HFF-Myc (cell line): ENCODE data around the gene ABHD17C.

Experiments
- DNase-seq: peaks from one replicate; pipeline ENCODE4 v3.0.0-alpha.2; 2011; ENCODE audit warnings: low read depth; ENCODE audit errors: extremely low read depth
- H3K4me3 ChIP-seq: replicated peaks from 2 replicates; pipeline ENCODE4 v1.5.1; 2011; ENCODE audit warnings: low read depth, mild to moderate bottlenecking, control low read depth, low read length
- TF ChIP-seq, protein P1 (sequence below): IDR thresholded peaks from 2 replicates; pipeline ENCODE4 v1.5.1; 2012; ENCODE audit warnings: mild to moderate bottlenecking, low read depth, low read length, control low read depth; ENCODE audit errors: missing control alignments

Gene ABHD17C

DNA sequence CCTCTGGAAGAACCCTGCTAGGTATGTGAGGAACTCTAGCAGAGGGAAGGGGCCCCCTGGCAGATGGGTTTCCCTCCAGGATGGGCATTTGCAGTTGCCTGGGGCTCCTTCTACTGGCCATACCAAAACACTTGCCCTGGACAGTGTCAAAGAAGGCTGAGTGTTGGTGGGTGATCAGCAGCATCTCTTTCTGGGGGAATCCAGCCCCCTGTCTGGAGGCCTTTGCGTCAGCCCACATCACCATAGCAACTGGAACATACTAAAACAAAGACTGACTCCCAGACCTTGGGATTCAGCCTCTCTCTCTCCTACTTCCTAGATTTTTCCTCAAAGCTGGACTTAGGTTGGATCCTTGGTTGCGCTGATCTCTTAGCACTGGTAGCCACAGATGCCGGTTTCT, 92.2 kb downstream of the ABHD17C start:
- DNase-seq = no peak

DNA sequence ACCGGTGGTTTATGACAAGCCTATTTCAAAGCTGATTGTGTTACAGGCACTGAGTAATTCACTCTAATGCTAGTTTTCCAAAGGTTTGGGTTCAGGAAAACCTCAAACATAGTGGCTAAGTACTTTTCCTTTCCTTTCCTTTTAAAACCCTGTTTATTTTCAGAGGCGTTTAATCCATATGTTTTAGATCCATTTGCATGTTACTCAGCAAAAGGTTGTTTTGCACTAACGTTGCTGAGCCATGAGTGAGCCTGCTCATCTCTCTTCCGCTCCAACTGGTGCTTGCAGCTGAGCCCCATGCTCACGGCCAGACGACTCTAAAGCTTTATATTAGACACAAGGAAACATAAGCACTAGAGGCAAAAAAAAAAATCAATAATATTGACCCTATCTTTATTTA, 93.4 kb downstream of the ABHD17C start:
- peak; percentile 66 for DNase-seq
- H3K4me3 ChIP-seq = no peak overlapping the region
- TF ChIP-seq, protein P1, sequence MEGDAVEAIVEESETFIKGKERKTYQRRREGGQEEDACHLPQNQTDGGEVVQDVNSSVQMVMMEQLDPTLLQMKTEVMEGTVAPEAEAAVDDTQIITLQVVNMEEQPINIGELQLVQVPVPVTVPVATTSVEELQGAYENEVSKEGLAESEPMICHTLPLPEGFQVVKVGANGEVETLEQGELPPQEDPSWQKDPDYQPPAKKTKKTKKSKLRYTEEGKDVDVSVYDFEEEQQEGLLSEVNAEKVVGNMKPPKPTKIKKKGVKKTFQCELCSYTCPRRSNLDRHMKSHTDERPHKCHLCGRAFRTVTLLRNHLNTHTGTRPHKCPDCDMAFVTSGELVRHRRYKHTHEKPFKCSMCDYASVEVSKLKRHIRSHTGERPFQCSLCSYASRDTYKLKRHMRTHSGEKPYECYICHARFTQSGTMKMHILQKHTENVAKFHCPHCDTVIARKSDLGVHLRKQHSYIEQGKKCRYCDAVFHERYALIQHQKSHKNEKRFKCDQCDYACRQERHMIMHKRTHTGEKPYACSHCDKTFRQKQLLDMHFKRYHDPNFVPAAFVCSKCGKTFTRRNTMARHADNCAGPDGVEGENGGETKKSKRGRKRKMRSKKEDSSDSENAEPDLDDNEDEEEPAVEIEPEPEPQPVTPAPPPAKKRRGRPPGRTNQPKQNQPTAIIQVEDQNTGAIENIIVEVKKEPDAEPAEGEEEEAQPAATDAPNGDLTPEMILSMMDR = no peak

More for the DNA sequence above, 92.2 kb downstream of the ABHD17C start:
- H3K4me3 ChIP-seq = no peak overlapping the region
- TF ChIP-seq, protein P1 = no peak

DNA sequence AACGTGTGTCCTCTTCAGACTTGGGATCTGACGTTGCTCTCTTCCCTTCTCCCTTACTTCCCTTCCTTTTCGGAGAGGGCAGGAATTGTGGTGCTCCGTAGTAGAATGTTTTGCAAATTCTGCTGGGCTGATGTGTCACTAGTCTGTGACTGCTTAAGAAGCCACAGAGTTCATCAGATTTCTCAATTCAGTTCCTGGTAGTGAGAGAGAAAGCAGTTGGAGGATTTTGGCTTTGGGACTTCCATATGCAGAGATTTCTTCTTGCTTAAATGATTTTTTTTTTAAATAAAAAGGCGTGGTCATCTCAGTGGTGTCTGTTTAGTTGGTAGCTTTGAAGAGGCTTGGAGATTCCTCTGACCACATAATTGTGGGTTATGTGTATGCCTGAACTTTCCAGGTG, 94.2 kb downstream of the ABHD17C start:
- no peak overlapping the region for H3K4me3 ChIP-seq
- TF ChIP-seq, protein P1 = no peak
- DNase-seq = no peak

DNA sequence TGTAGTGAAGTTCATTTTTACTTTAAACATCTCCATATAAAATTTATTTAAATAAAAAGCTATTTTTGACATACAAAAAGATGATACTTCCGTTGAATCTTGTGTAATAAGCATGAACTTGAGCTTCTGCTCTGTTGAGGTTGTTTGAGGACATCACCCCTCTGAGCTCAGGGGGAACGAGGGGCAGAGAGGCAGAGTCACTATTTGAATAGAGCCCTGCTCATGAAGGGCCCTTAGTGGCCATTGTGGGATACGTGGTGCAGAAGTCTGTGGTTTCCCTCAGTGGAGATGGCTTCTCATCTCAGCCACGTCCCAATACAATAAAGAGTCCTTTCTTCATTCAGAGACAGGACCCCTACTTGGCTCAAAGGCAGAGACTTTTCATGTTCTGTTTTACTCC, 94.7 kb downstream of the ABHD17C start:
- DNase-seq = no peak
- TF ChIP-seq, protein P1 = no peak
- no peak overlapping the region for H3K4me3 ChIP-seq

DNA sequence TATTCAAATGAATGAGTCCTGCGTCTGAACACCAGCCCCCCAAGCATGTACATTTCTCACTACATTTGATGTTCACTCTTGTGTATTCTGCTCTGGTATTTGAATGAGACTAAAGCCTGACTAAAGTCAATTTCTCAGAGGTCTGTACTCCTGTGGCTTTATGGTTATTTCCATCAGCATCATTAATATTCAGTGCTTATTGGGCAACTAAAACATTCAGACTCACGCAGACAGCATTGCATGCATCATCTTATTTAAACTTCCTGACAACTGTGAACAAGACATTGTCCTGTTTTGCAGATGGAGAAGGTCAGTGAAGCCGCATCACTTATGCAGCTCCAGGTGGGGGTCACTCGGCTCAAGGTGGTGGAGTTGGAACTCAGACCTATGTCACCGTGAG, 95.1 kb downstream of the ABHD17C start:
- no peak overlapping the region for H3K4me3 ChIP-seq
- no peak for DNase-seq
- TF ChIP-seq, protein P1 = no peak

DNA sequence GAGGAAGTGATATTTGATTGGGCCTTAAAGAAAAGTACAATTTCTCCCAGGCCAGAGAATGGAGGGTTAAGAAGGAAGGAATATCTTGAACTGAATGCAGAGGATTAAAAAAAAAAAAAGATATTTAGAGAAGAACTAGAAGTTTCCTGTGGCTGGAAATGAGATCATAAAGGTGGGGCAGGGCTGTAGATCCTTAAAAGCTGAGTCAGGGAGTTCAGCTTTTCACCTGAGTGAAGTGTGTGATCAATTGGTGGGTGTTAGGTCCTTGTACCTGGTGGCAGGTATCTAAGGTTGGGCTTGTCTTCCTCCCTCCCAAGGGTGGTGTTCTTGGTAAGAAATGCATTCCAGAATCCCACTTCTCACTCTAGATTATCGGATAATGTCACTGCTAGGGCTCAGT, 95.9 kb downstream of the ABHD17C start:
- H3K4me3 ChIP-seq = no peak overlapping the region
- TF ChIP-seq, protein P1 = no peak
- no peak for DNase-seq

DNA sequence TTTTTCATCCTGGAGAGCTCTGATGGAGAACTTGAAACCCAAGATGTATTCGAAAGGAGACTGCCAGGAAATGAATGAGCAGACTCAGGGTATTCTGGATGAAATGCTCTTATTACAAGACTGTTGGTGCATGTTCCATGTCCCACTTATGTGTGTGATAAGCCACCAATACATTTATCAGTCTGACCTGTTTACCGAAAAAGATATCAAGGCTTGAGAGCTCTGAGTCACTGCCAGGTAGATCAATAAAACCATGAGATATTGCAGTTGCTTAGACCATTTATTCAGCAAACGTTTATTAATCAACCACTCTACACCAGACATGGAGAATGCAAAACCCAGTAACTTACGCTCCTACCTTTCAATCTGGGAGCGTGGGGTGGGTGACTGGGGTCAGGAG, 101.3 kb downstream of the ABHD17C start:
- TF ChIP-seq, protein P1 = no peak
- H3K4me3 ChIP-seq = no peak overlapping the region
- no peak for DNase-seq
